Neuronal stem cell (in vitro differentiated cells): ENCODE measurements around the gene TRIM75.
"Not testable (repeated sequence)": the region's sequence is repeated elsewhere in the genome, so short reads cannot be mapped to it uniquely, and the experiment has no call there.

Experiments
- DNase-seq: peaks from one replicate; pipeline ENCODE4 v3.0.0-alpha.2; 2013; ENCODE audit warnings: low spot score
- H2AFZ ChIP-seq: one replicate; pipeline ENCODE4 v1.6.1; 2013; ENCODE audit warnings: mild to moderate bottlenecking, low read length, inconsistent platforms
- H2AK5ac ChIP-seq: 2 replicates; pipeline ENCODE4 v1.6.1; 2013; ENCODE audit warnings: low read depth, mild to moderate bottlenecking, inconsistent platforms, low read length, moderate library complexity, mixed read lengths
- H2BK120ac ChIP-seq: 2 replicates; pipeline ENCODE4 v1.6.1; 2013; ENCODE audit warnings: low read depth, mild to moderate bottlenecking, inconsistent platforms, low read length, moderate library complexity, mixed read lengths
- H2BK12ac ChIP-seq: one replicate; pipeline ENCODE4 v1.6.1; 2013; ENCODE audit warnings: low read length, inconsistent platforms
- H2BK15ac ChIP-seq: 2 replicates; pipeline ENCODE4 v1.6.1; 2013; ENCODE audit warnings: mild to moderate bottlenecking, low read length, inconsistent platforms, mixed read lengths
- H2BK5ac ChIP-seq: one replicate; pipeline ENCODE4 v1.6.1; 2013; ENCODE audit warnings: inconsistent platforms, mild to moderate bottlenecking, low read length, moderate library complexity
- H3K14ac ChIP-seq: one replicate; pipeline ENCODE4 v1.6.1; 2013; ENCODE audit warnings: low read length, inconsistent platforms
- H3K18ac ChIP-seq: 2 replicates; pipeline ENCODE4 v1.6.1; 2013; ENCODE audit warnings: low read length, inconsistent platforms
- H3K23ac ChIP-seq: 2 replicates; pipeline ENCODE4 v1.6.1; 2013; ENCODE audit warnings: low read depth, mild to moderate bottlenecking, mixed read lengths, low read length, inconsistent platforms; ENCODE audit not compliant: poor library complexity
- H3K27ac ChIP-seq: replicated peaks from 3 replicates; pipeline ENCODE4 v1.5.1; 2013; ENCODE audit warnings: low read length, inconsistent platforms
- H3K27me3 ChIP-seq, 3 experiments: 2 replicates each; pipeline ENCODE4 v1.6.1; 2013; ENCODE audit warnings: low read length in 3 of 3, mild to moderate bottlenecking in 2 of 3, inconsistent platforms in 1 of 3, low read depth in 1 of 3, mixed read lengths in 1 of 3, moderate library complexity in 1 of 3; ENCODE audit not compliant: control insufficient read depth in 3 of 3, insufficient read depth in 3 of 3
- H3K36me3 ChIP-seq, 2 donors: replicated peaks in 1 of 2; 2 replicates each; pipeline ENCODE4 v1.6.1; 2013; ENCODE audit warnings: low read length in 2 of 2; ENCODE audit not compliant: control insufficient read depth in 2 of 2, insufficient read depth in 2 of 2
- H3K4ac ChIP-seq: 2 replicates; pipeline ENCODE4 v1.6.1; 2013; ENCODE audit warnings: inconsistent platforms, mild to moderate bottlenecking, low read length, moderate library complexity
- H3K4me1 ChIP-seq, 2 donors: 1 replicate in 1 of 2; 2 replicates in 1 of 2; pipeline ENCODE4 v1.6.1; 2013; ENCODE audit warnings: low read length in 2 of 2, low read depth in 1 of 2; ENCODE audit not compliant: control insufficient read depth in 2 of 2, insufficient read depth in 1 of 2
- H3K4me2 ChIP-seq: one replicate; pipeline ENCODE4 v1.6.1; 2013; ENCODE audit warnings: mild to moderate bottlenecking, low read length, inconsistent platforms; ENCODE audit not compliant: insufficient read depth, poor library complexity, severe bottlenecking
- H3K4me3 ChIP-seq, 2 donors: 2 replicates each; pipeline ENCODE4 v1.5.1; 2013; ENCODE audit warnings: low read length in 2 of 2, mild to moderate bottlenecking in 2 of 2, inconsistent platforms in 1 of 2, moderate library complexity in 1 of 2
- H3K79me1 ChIP-seq: one replicate; pipeline ENCODE4 v1.6.1; 2013; ENCODE audit warnings: low read depth, mild to moderate bottlenecking, inconsistent platforms, low read length, moderate library complexity
- H3K9ac ChIP-seq: one replicate; pipeline ENCODE4 v1.6.1; 2013; ENCODE audit warnings: mild to moderate bottlenecking, low read depth, low read length, inconsistent platforms; ENCODE audit not compliant: poor library complexity
- H3K9me3 ChIP-seq, 2 donors: replicated peaks in 1 of 2; 2 replicates each; pipeline versions ENCODE3 to v1.6.1; 2013; ENCODE audit warnings: low read length in 2 of 2, mild to moderate bottlenecking in 2 of 2, inconsistent platforms in 1 of 2, low read depth in 1 of 2, mixed read lengths in 1 of 2, moderate library complexity in 1 of 2; ENCODE audit not compliant: control insufficient read depth in 2 of 2, insufficient read depth in 1 of 2
- H4K8ac ChIP-seq: one replicate; pipeline ENCODE4 v1.6.1; 2013; ENCODE audit warnings: low read depth, mild to moderate bottlenecking, inconsistent platforms, low read length, moderate library complexity
- H4K91ac ChIP-seq: one replicate; pipeline ENCODE4 v1.6.1; 2013; ENCODE audit warnings: low read length, low read depth, mild to moderate bottlenecking, inconsistent platforms; ENCODE audit not compliant: poor library complexity
- WGBS, 2 donors: extraction: QIAGEN DNeasy Blood & Tissue Kit; methylation state at CpG; one replicate each; pipeline ENCODE4 v1.1.7; 2013; ENCODE audit warnings: missing lambda C conversion rate in 2 of 2, mixed read lengths in 1 of 2; ENCODE audit not compliant: insufficient read length in 2 of 2, insufficient replicate concordance in 1 of 2; ENCODE audit errors: extremely low coverage in 2 of 2; 5-methylcytosine and 5-hydroxymethylcytosine counted together

TRIM75 gene

GRCh38 chr4:165084787-165085186, 31.1 kb downstream of the TRIM75 start:
- not testable (repeated sequence) for H3K4me2 ChIP-seq, H3K27me3 ChIP-seq, H3K4me3 ChIP-seq, DNase-seq, H3K9me3 ChIP-seq, H2BK5ac ChIP-seq, H3K79me1 ChIP-seq, H2BK15ac ChIP-seq, H2BK12ac ChIP-seq, H3K4ac ChIP-seq, H3K9ac ChIP-seq, H3K27ac ChIP-seq, H3K14ac ChIP-seq, H4K91ac ChIP-seq, H3K18ac ChIP-seq, H2AFZ ChIP-seq, H3K4me1 ChIP-seq, H2AK5ac ChIP-seq, H2BK120ac ChIP-seq, H4K8ac ChIP-seq, H3K23ac ChIP-seq
- peaks cover 6 to 39% of the 10 kb centered on the region in 2 donors for H3K36me3 ChIP-seq
- no CpG with 5 or more reads among the region's 7 CpGs for WGBS, 2 donors

GRCh38 chr4:165085946-165086345, 32.3 kb downstream of the TRIM75 start:
- Histone ChIP-seq H3K9me3 (no peaks in the 10 kb centered on the region), H3K14ac (no peak overlapping the region), H2AK5ac (no peak overlapping the region), H2BK12ac (no peak overlapping the region), H3K36me3 (peaks cover 6 to 38% of the 10 kb centered on the region in 2 donors), H2AFZ (no peak overlapping the region), H3K9ac (no peak overlapping the region), H2BK120ac (no peak overlapping the region), H3K4me3 (no peak overlapping the region), H4K8ac (no peak overlapping the region), H3K4me2 (no peak overlapping the region), H3K4me1 (no peaks in the 10 kb centered on the region), H2BK5ac (no peak overlapping the region), H3K18ac (no peak overlapping the region), H3K27ac (no peak overlapping the region), H4K91ac (no peak overlapping the region), H3K27me3 (no peaks in the 10 kb centered on the region), H2BK15ac (no peak overlapping the region), H3K79me1 (peaks cover 1% of the 10 kb centered on the region), H3K4ac (no peak overlapping the region), H3K23ac (no peak overlapping the region)
- no peak for DNase-seq
- WGBS, 2 donors, result no CpG with 5 or more reads among the region's 2 CpGs

- Histone ChIP-seq H3K27me3 (no peaks in the 10 kb centered on the region), H4K91ac (no peak overlapping the region), H3K4me2 (no peak overlapping the region), H3K79me1 (peaks cover 1% of the 10 kb centered on the region), H4K8ac (no peak overlapping the region), H3K9ac (no peak overlapping the region), H3K18ac (no peak overlapping the region), H3K9me3 (no peaks in the 10 kb centered on the region), H3K4me1 (no peaks in the 10 kb centered on the region), H3K23ac (no peak overlapping the region), H3K4ac (no peak overlapping the region), H3K14ac (no peak overlapping the region), H2BK15ac (no peak overlapping the region), H3K4me3 (no peak overlapping the region), H3K36me3 (peaks cover 6 to 38% of the 10 kb centered on the region in 2 donors), H2BK5ac (no peak overlapping the region), H2BK120ac (no peak overlapping the region), H2AFZ (no peak overlapping the region), H2BK12ac (no peak overlapping the region), H3K27ac (no peak overlapping the region), H2AK5ac (no peak overlapping the region)
- DNase-seq, result no peak
- WGBS, 2 donors, result no CpG with 5 or more reads among the region's 3 CpGs
Measured at GRCh38 chr4:165088366-165088765, 34.7 kb downstream of the TRIM75 start.

- H3K4ac ChIP-seq, result not testable (repeated sequence)
Measured at GRCh38 chr4:165092187-165092586, 38.5 kb downstream of the TRIM75 start.

More at GRCh38 chr4:165092187-165092586, 38.5 kb downstream of the TRIM75 start:
- not testable (repeated sequence) for H3K18ac ChIP-seq, H3K4me3 ChIP-seq, H3K9me3 ChIP-seq, H3K9ac ChIP-seq, H3K27ac ChIP-seq, H2BK12ac ChIP-seq, H4K91ac ChIP-seq, H3K27me3 ChIP-seq, H4K8ac ChIP-seq, H2BK120ac ChIP-seq, H2AFZ ChIP-seq, H2BK15ac ChIP-seq, H3K4me2 ChIP-seq, H3K79me1 ChIP-seq, H2BK5ac ChIP-seq, DNase-seq, H3K23ac ChIP-seq, H2AK5ac ChIP-seq, H3K4me1 ChIP-seq, H3K14ac ChIP-seq
- no CpG with 5 or more reads among the region's 8 CpGs for WGBS, 2 donors
- peaks cover 3 to 21% of the 10 kb centered on the region in 2 donors for H3K36me3 ChIP-seq
